Osteocyte (in vitro differentiated cells): ENCODE results near the gene ZNF579. TPM values are rescaled to one million over a fixed set of nuclear protein-coding genes. Genes with fewer than 3 reads are reported as not detected.

Experiments
- DNase-seq: peaks from one replicate; pipeline ENCODE4 v3.0.0; 2021; ENCODE audit warnings: mixed read lengths; ENCODE audit not compliant: unreplicated experiment; ENCODE audit errors: extremely low spot score
- H3K27ac Mint-ChIP-seq: one replicate; pipeline ENCODE4 v1.8.0; 2021; ENCODE audit warnings: mild to moderate bottlenecking, mixed read lengths; ENCODE audit not compliant: unreplicated experiment
- H3K27me3 Mint-ChIP-seq: one replicate; pipeline ENCODE4 v1.8.0; 2021; ENCODE audit warnings: mixed read lengths; ENCODE audit not compliant: unreplicated experiment
- H3K36me3 Mint-ChIP-seq: one replicate; pipeline ENCODE4 v1.8.0; 2021; ENCODE audit warnings: mixed read lengths; ENCODE audit not compliant: unreplicated experiment
- H3K4me1 Mint-ChIP-seq: one replicate; pipeline ENCODE4 v1.8.0; 2021; ENCODE audit warnings: mixed read lengths; ENCODE audit not compliant: unreplicated experiment
- H3K4me3 Mint-ChIP-seq: one replicate; pipeline ENCODE4 v1.8.0; 2021; ENCODE audit warnings: mild to moderate bottlenecking, moderate library complexity, mixed read lengths; ENCODE audit not compliant: unreplicated experiment
- H3K9me3 Mint-ChIP-seq: one replicate; pipeline ENCODE4 v1.8.0; 2021; ENCODE audit warnings: mixed read lengths; ENCODE audit not compliant: unreplicated experiment
- CTCF ChIP-seq: fragments of 200-600 bp; sonication (generic); IDR thresholded peaks from 2 replicates; pipeline ENCODE4 v1.5.0; 2021; ENCODE audit warnings: antibody characterized with exemption, mild to moderate bottlenecking, moderate library complexity
- long read RNA-seq: library from polyadenylated mRNA; unstranded; transcript quantifications from one replicate; pipeline ENCODE4 v2.0.0, GENCODE V29; 2021
- total RNA-seq: library from RNA; stranded (reverse); gene quantifications from 2 replicates; pipeline ENCODE4 v1.2.1, GENCODE V29; 2021

Gene ZNF579
- total RNA-seq = 27.4 and 29.2 TPM in 2 replicates
- long read RNA-seq = 0 reads

- TF ChIP-seq CTCF = no peak
- Mint-ChIP-seq H3K27ac (peak within 1 kb of the TSS; percentile 90), H3K27me3 (no peaks in the 10 kb centered on the region)
Observed at GRCh38 chr19:55580628-55581144, at the start of gene ZNF579. ZNF579 (minus strand) TSS chr19:55580848; CDS start chr19:55579639, 1,209 bp downstream.

GRCh38 chr19:55626350-55626749, 45.7 kb upstream of the ZNF579 start:
- Mint-ChIP-seq H3K9me3 (no peaks in the 10 kb centered on the region), H3K4me3 (no peak overlapping the region), H3K36me3 (peaks cover 1% of the 10 kb centered on the region), H3K27ac (no peak overlapping the region), H3K27me3 (no peaks in the 10 kb centered on the region), H3K4me1 (peaks cover 17% of the 10 kb centered on the region)
- no peak for DNase-seq
- TF ChIP-seq CTCF = no peak

More at GRCh38 chr19:55580628-55581144, at the start of gene ZNF579:
- peak; percentile 94 for DNase-seq
- Mint-ChIP-seq H3K9me3 (no peaks in the 10 kb centered on the region), H3K36me3 (peaks cover 16% of the 10 kb centered on the region), H3K4me3 (peak within 1 kb of the TSS; percentile 91), H3K4me1 (peaks cover 24% of the 10 kb centered on the region)

GRCh38 chr19:55625004-55625326, 44.3 kb upstream of the ZNF579 start:
- no peak for TF ChIP-seq CTCF
- peaks cover 1% of the 10 kb centered on the region for H3K36me3 Mint-ChIP-seq
- H3K27me3 Mint-ChIP-seq = no peaks in the 10 kb centered on the region
- peak overlapping the region; percentile 68 for H3K27ac Mint-ChIP-seq
- no peak for DNase-seq
- H3K9me3 Mint-ChIP-seq = no peaks in the 10 kb centered on the region
- peaks cover 17% of the 10 kb centered on the region for H3K4me1 Mint-ChIP-seq
- peak overlapping the region; percentile 91 for H3K4me3 Mint-ChIP-seq

- Mint-ChIP-seq H3K27ac (peak within 1 kb of the TSS; percentile 98), H3K27me3 (no peaks in the 10 kb centered on the region), H3K4me3 (peak within 1 kb of the TSS; percentile 91), H3K4me1 (peaks cover 17% of the 10 kb centered on the region), H3K9me3 (no peaks in the 10 kb centered on the region), H3K36me3 (peaks cover 1% of the 10 kb centered on the region)
- TF ChIP-seq CTCF = no peak
- DNase-seq = peak; percentile 98
Observed at GRCh38 chr19:55624109-55625003, 43.7 kb upstream of the ZNF579 start, which contains the start of gene ZNF784. ZNF784 (minus strand) TSS chr19:55624566; CDS start chr19:55624561, 5 bp downstream.

- no peak overlapping the region for H3K4me3 Mint-ChIP-seq
- H3K4me1 Mint-ChIP-seq = peaks cover 17% of the 10 kb centered on the region
- H3K36me3 Mint-ChIP-seq = peaks cover 1% of the 10 kb centered on the region
- H3K27me3 Mint-ChIP-seq = no peaks in the 10 kb centered on the region
- peak overlapping the region; percentile 98 for H3K27ac Mint-ChIP-seq
- DNase-seq = no peak
- no peak for TF ChIP-seq CTCF
- no peaks in the 10 kb centered on the region for H3K9me3 Mint-ChIP-seq
Observed at GRCh38 chr19:55623561-55623960, 42.9 kb upstream of the ZNF579 start.
